H1 (cell line): Measurements from ENCODE around the gene PCDHA1. TPM values are rescaled to one million over a fixed set of nuclear protein-coding genes. Genes with fewer than 3 reads are reported as not detected.

Experiments
- CTCF ChIA-PET: fragments of 300-600 bp; sonication (Branson Sonifier 250); formaldehyde crosslinking; loops from one replicate; lab custom pipeline; 2021; ENCODE audit not compliant: partially characterized antibody; lab: Charles Lee
- POLR2A ChIA-PET: fragments of 300-600 bp; sonication (Branson Sonifier 250); formaldehyde crosslinking; loops from one replicate; lab custom pipeline; 2021; ENCODE audit warnings: inconsistent platforms; ENCODE audit not compliant: partially characterized antibody; lab: Charles Lee
- DNase-seq, 2 experiments: peaks; one replicate each; pipeline versions ENCODE4 v3.0.0 to v3.0.0-alpha.2; 2010 to 2022; ENCODE audit warnings: low spot score in 2 of 2, low read depth in 1 of 2, mixed read lengths in 1 of 2
- FAIRE-seq: peaks from 2 replicates; lab custom pipeline; 2011; peaks lifted over from hg19 to GRCh38; lab: Jason Lieb, UNC
- H2AFZ ChIP-seq: 2 replicates; pipeline ENCODE4 v1.8.1; 2012; ENCODE audit warnings: low read length, inconsistent platforms
- H2AK5ac ChIP-seq: 2 replicates; pipeline ENCODE4 v1.6.1; 2013; ENCODE audit warnings: low read depth, low read length
- H2BK120ac ChIP-seq: replicated peaks from 2 replicates; pipeline ENCODE3; 2013; ENCODE audit warnings: low read depth, low read length, inconsistent platforms
- H2BK12ac ChIP-seq: 2 replicates; pipeline ENCODE4 v1.6.1; 2013; ENCODE audit warnings: low read depth, low read length
- H2BK15ac ChIP-seq: 2 replicates; pipeline ENCODE4 v1.6.1; 2013; ENCODE audit warnings: low read length
- H2BK20ac ChIP-seq: 2 replicates; pipeline ENCODE4 v1.6.1; 2013; ENCODE audit warnings: low read length
- H2BK5ac ChIP-seq: 2 replicates; pipeline ENCODE4 v1.6.1; 2013; ENCODE audit warnings: low read depth, low read length
- H3K14ac ChIP-seq: 2 replicates; pipeline ENCODE4 v1.6.1; 2013; ENCODE audit warnings: inconsistent platforms; ENCODE audit not compliant: insufficient read length
- H3K18ac ChIP-seq: 2 replicates; pipeline ENCODE4 v1.6.1; 2013; ENCODE audit warnings: low read length; ENCODE audit errors: extremely low read depth
- H3K23ac ChIP-seq: 2 replicates; pipeline ENCODE4 v1.6.1; 2013; ENCODE audit warnings: inconsistent platforms; ENCODE audit not compliant: insufficient read length
- H3K23me2 ChIP-seq: 2 replicates; pipeline ENCODE4 v1.6.1; 2013; ENCODE audit warnings: low read depth, low read length
- H3K27ac ChIP-seq: 2 replicates; pipeline ENCODE4 v1.6.1; 2011; ENCODE audit warnings: low read depth, low read length, inconsistent platforms
- H3K27me3 ChIP-seq, 4 experiments: replicated peaks in 1 of 4; 1 replicate in 1 of 4; 2 replicates in 3 of 4; pipeline versions ENCODE4 v1.6.1 to v1.8.1; 2011 to 2013; ENCODE audit warnings: low read length in 3 of 4, mild to moderate bottlenecking in 3 of 4, inconsistent platforms in 2 of 4, mixed read lengths in 2 of 4, moderate library complexity in 1 of 4; ENCODE audit not compliant: control insufficient read depth in 3 of 4, insufficient read depth in 3 of 4; ENCODE audit errors: extremely low read depth in 1 of 4
- H3K36me3 ChIP-seq, 4 experiments: 2 replicates each; pipeline versions ENCODE4 v1.6.1 to v1.8.1; 2011 to 2013; ENCODE audit warnings: mild to moderate bottlenecking in 4 of 4, low read length in 3 of 4, moderate library complexity in 2 of 4, control low read depth in 1 of 4, inconsistent platforms in 1 of 4; ENCODE audit not compliant: insufficient read depth in 4 of 4, control insufficient read depth in 2 of 4
- H3K4ac ChIP-seq: replicated peaks from 2 replicates; pipeline ENCODE3; 2013; ENCODE audit warnings: low read length, low read depth, mixed read lengths, inconsistent platforms; ENCODE audit not compliant: insufficient read length
- H3K4me1 ChIP-seq, 4 experiments: replicated peaks in 1 of 4; 1 replicate in 1 of 4; 2 replicates in 3 of 4; pipeline versions ENCODE4 v1.6.1 to v1.8.1; 2011 to 2013; ENCODE audit warnings: low read length in 3 of 4, inconsistent platforms in 2 of 4, mixed read lengths in 1 of 4; ENCODE audit not compliant: insufficient read depth in 4 of 4, control insufficient read depth in 3 of 4
- H3K4me2 ChIP-seq, 2 experiments: 2 replicates each; pipeline versions ENCODE4 v1.6.1 to v1.8.1; 2011 to 2013; ENCODE audit warnings: low read depth in 2 of 2, low read length in 2 of 2, control low read depth in 1 of 2, inconsistent platforms in 1 of 2, mild to moderate bottlenecking in 1 of 2; ENCODE audit not compliant: insufficient read depth in 1 of 2
- H3K4me3 ChIP-seq, 4 experiments: fragments of 200-600, 300-600 bp in 1 of 4; sonication (generic), shearing (Covaris generic), sonication (Bioruptor Twin) in 1 of 4; 2 replicates each; pipeline versions ENCODE4 v1.5.1 to v1.8.1; 2011 to 2016; ENCODE audit warnings: low read length in 4 of 4, low read depth in 3 of 4, control low read depth in 2 of 4, inconsistent platforms in 2 of 4, mild to moderate bottlenecking in 2 of 4, mixed read lengths in 1 of 4, moderate library complexity in 1 of 4; ENCODE audit not compliant: insufficient read depth in 2 of 4; ENCODE audit errors: extremely low read depth in 1 of 4
- H3K56ac ChIP-seq: replicated peaks from 2 replicates; pipeline ENCODE3; 2013; ENCODE audit warnings: low read depth, mild to moderate bottlenecking, mixed read lengths, low read length, inconsistent platforms; ENCODE audit not compliant: insufficient read length
- H3K79me1 ChIP-seq: 2 replicates; pipeline ENCODE4 v1.6.1; 2013; ENCODE audit warnings: low read depth, low read length, control low read depth
- H3K79me2 ChIP-seq, 2 experiments: 2 replicates each; pipeline versions ENCODE4 v1.6.1 to v1.8.1; 2012 to 2013; ENCODE audit warnings: low read length in 2 of 2, mild to moderate bottlenecking in 2 of 2, inconsistent platforms in 1 of 2; ENCODE audit not compliant: insufficient read depth in 2 of 2, control insufficient read depth in 1 of 2
- H3K9ac ChIP-seq, 4 experiments: replicated peaks in 1 of 4; 1 replicate in 1 of 4; 2 replicates in 3 of 4; pipeline versions ENCODE4 v1.6.1 to v1.8.1; 2011 to 2013; ENCODE audit warnings: low read depth in 3 of 4, low read length in 3 of 4, control low read depth in 2 of 4, mild to moderate bottlenecking in 2 of 4, moderate library complexity in 2 of 4, inconsistent platforms in 1 of 4; ENCODE audit errors: extremely low read depth in 1 of 4
- H3K9me3 ChIP-seq, 2 experiments: 2 replicates each; pipeline versions ENCODE4 v1.6.1 to v1.8.1; 2012 to 2013; ENCODE audit warnings: mild to moderate bottlenecking in 2 of 2, moderate library complexity in 2 of 2, control low read depth in 1 of 2, inconsistent platforms in 1 of 2, low read depth in 1 of 2, low read length in 1 of 2, mixed read lengths in 1 of 2; ENCODE audit not compliant: insufficient read depth in 2 of 2
- H4K20me1 ChIP-seq, 2 experiments: replicated peaks in 1 of 2; 2 replicates each; pipeline versions ENCODE3 to v1.8.1; 2011 to 2013; ENCODE audit warnings: inconsistent platforms in 2 of 2, low read length in 2 of 2, mild to moderate bottlenecking in 1 of 2; ENCODE audit not compliant: insufficient read depth in 2 of 2, control insufficient read depth in 1 of 2
- H4K5ac ChIP-seq: 2 replicates; pipeline ENCODE4 v1.6.1; 2013; ENCODE audit warnings: low read length, low read depth, mixed read lengths, inconsistent platforms; ENCODE audit not compliant: insufficient read length
- H4K8ac ChIP-seq: 2 replicates; pipeline ENCODE4 v1.8.0; 2013; ENCODE audit warnings: mild to moderate bottlenecking, moderate library complexity, low read length, inconsistent platforms; ENCODE audit not compliant: insufficient read depth; ENCODE audit errors: extremely low read depth
- H4K91ac ChIP-seq: replicated peaks from 2 replicates; pipeline ENCODE3; 2013; ENCODE audit warnings: low read length, mixed read lengths, inconsistent platforms; ENCODE audit not compliant: insufficient read length
- BCL11A ChIP-seq, 2 experiments: IDR thresholded peaks; one replicate each; pipeline ENCODE4 v1.6.1; 2011; ENCODE audit warnings: low read depth in 2 of 2, low read length in 2 of 2, mild to moderate bottlenecking in 2 of 2
- CBX5 ChIP-seq: fragments of 300-800, 300-1000 bp; sonication (generic); IDR thresholded peaks from 2 replicates; pipeline ENCODE4 v1.7.1; 2016; ENCODE audit warnings: antibody characterized with exemption, low read length, low read depth
- CTCF ChIP-seq, 3 experiments: IDR thresholded peaks; 1 replicate in 2 of 3; 2 replicates in 1 of 3; pipeline versions ENCODE4 v1.5.1 to v1.6.1; 2011; ENCODE audit warnings: low read length in 3 of 3, mild to moderate bottlenecking in 3 of 3, inconsistent platforms in 2 of 3, low read depth in 1 of 3, moderate library complexity in 1 of 3; ENCODE audit not compliant: insufficient read depth in 1 of 3; ENCODE audit errors: control extremely low read depth in 1 of 3
- JUND ChIP-seq: IDR thresholded peaks from 2 replicates; pipeline ENCODE4 v1.6.1; 2011; ENCODE audit warnings: mild to moderate bottlenecking, improper control_type of control experiment, low read length
- RAD21 ChIP-seq, 2 experiments: IDR thresholded peaks in 1 of 2; conservative IDR thresholded peaks in 1 of 2; 2 replicates each; pipeline ENCODE4 v1.6.1; 2011; ENCODE audit warnings: low read depth in 2 of 2, low read length in 2 of 2, improper control_type of control experiment in 1 of 2, inconsistent platforms in 1 of 2, mild to moderate bottlenecking in 1 of 2, moderate library complexity in 1 of 2
- RNF2 ChIP-seq: fragments of 200-900, 300-1000 bp; sonication (generic); IDR thresholded peaks from 2 replicates; pipeline ENCODE4 v1.7.1; 2016; ENCODE audit warnings: borderline replicate concordance, low read depth, mild to moderate bottlenecking, antibody characterized with exemption, low read length; ENCODE audit not compliant: poor library complexity, severe bottlenecking; ENCODE audit errors: missing control alignments
- SIX5 ChIP-seq: IDR thresholded peaks from 2 replicates; pipeline ENCODE4 v1.6.1; 2011; ENCODE audit warnings: mild to moderate bottlenecking, low read depth, low read length
- SUZ12 ChIP-seq: fragments of 200-600 bp; sonication (generic); IDR thresholded peaks from 2 replicates; pipeline ENCODE4 v1.6.1; 2012; ENCODE audit warnings: mild to moderate bottlenecking, inconsistent platforms, low read length, moderate library complexity, mixed read lengths
- TBP ChIP-seq: IDR thresholded peaks from 2 replicates; pipeline ENCODE4 v1.6.1; 2011; ENCODE audit warnings: low read depth, low read length, improper control_type of control experiment
- USF2 ChIP-seq: IDR thresholded peaks from 2 replicates; pipeline ENCODE4 v1.6.1; 2011; ENCODE audit warnings: low read length, improper control_type of control experiment
- WGBS, 2 experiments: shearing (Covaris generic) in 1 of 2; methylation state at CpG; one replicate each; pipeline versions ENCODE4 v1.1.6 to v1.1.7; 2013 to 2015; ENCODE audit warnings: low lambda C conversion rate in 2 of 2, mixed read lengths in 2 of 2, inconsistent platforms in 1 of 2, low coverage in 1 of 2, missing lambda C conversion rate in 1 of 2; ENCODE audit not compliant: insufficient replicate concordance in 2 of 2, insufficient coverage in 1 of 2, insufficient read length in 1 of 2; ENCODE audit errors: extremely low coverage in 1 of 2, missing lambda C conversion rate in 1 of 2; 5-methylcytosine and 5-hydroxymethylcytosine counted together
- polyA plus RNA-seq, 7 experiments: library from polyadenylated mRNA; depleted of rRNA in 3 of 7; stranded (reverse) in 5 of 7; unstranded in 2 of 7; fragments of >200 nt in 5 of 7; fragments of 200-250 nt in 2 of 7; gene quantifications; 1 replicate in 5 of 7; 2 replicates in 1 of 7; 4 replicates in 1 of 7; pipeline versions ENCODE4 v1.2.1 to v1.2.3, GENCODE V29; 2011 to 2013; ENCODE audit warnings: missing spikeins in 2 of 7, mixed read lengths in 2 of 7
- total RNA-seq: library from RNA; stranded (reverse); fragmentation: NEBNext Ultra II Directional; extraction: Animal tissue kit (Norgen Biotek cat#: 25700); gene quantifications from 2 replicates; pipeline ENCODE4 v1.2.1, GENCODE V29; 2021

PCDHA1 gene
- total and polyA plus RNA-seq, 2 of the 8 experiments (the other 6 are each of a cell fraction or from before 2014, with no cell fraction given): 0.23 to 0.50 TPM

DNA sequence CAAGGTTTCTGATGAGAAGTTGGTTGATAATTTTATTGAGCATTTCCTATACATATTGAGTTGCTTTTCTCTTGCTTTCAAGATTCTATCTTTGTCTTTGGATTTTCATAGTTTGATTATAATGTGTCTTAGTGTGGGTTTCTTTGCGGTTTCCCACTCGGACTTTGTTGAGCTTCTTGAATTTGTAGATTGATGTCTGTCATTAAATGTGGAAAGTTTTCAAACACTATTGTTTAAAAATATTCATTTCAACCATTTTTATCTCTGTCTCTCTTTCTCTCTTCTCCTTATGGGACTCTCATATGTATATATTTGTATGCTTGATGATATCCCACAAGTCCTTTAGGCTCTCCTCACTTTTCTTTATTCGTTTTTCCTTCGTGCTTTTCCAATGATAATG, 18.5 kb upstream of the PCDHA1 start:
- H2BK20ac ChIP-seq: no peak overlapping the region
- no peak overlapping the region for H4K8ac ChIP-seq
- H2BK12ac ChIP-seq: no peak overlapping the region
- DNase-seq: no peak
- H3K27ac ChIP-seq: no peak overlapping the region
- H3K4me3 ChIP-seq: no peak overlapping the region
- H3K23me2 ChIP-seq: no peaks in the 10 kb centered on the region
- POLR2A ChIA-PET: no interaction called here
- H4K5ac ChIP-seq: no peak overlapping the region
- no peak overlapping the region for H2BK15ac ChIP-seq
- CTCF ChIA-PET: interaction anchor here (1.8 kb wide), 1 partner anchor 19 kb away, joined by 6 read pairs; the partner anchor contains the start of gene PCDHA1
- no peak overlapping the region for H2AK5ac ChIP-seq
- FAIRE-seq: no peak
- no peak overlapping the region for H3K14ac ChIP-seq
- no peak overlapping the region for H3K23ac ChIP-seq
- H4K91ac ChIP-seq: no peak overlapping the region
- H3K27me3 ChIP-seq: no peaks in the 10 kb centered on the region
- H3K9ac ChIP-seq: no peak overlapping the region
- H3K4ac ChIP-seq: no peak overlapping the region
- no peaks in the 10 kb centered on the region for H3K4me1 ChIP-seq
- no peak overlapping the region for H3K4me2 ChIP-seq
- H2BK120ac ChIP-seq: no peak overlapping the region
- no peak overlapping the region for H2BK5ac ChIP-seq
- peaks cover 52 to 72% of the 10 kb centered on the region in 2 experiments for H3K9me3 ChIP-seq
- H3K36me3 ChIP-seq: no peaks in the 10 kb centered on the region; a peak in 1 of 8 replicates
- H4K20me1 ChIP-seq: no peaks in the 10 kb centered on the region
- no peaks in the 10 kb centered on the region for H3K79me1 ChIP-seq
- H2AFZ ChIP-seq: no peak overlapping the region
- no peak overlapping the region for H3K18ac ChIP-seq
- no peaks in the 10 kb centered on the region for H3K79me2 ChIP-seq
- 85% methylated on average over 4 of the region's 4 CpGs; no CpG with 5 or more reads in 1 of the 2 experiments for WGBS, 2 experiments
- H3K56ac ChIP-seq: no peak overlapping the region
- TF ChIP-seq SUZ12 (no peak), TBP (no peak), SIX5 (no peak), CTCF (IDR thresholded peaks at IDR 0.05; ENCODE audit: control extremely low read depth in 1 of 3, insufficient read depth in 1 of 3, low read depth in 1 of 3, low read length in 3 of 3) (no peak), CBX5 (no peak), USF2 (no peak), BCL11A (IDR thresholded peaks at IDR 0.05; ENCODE audit: low read depth in 2 of 2, low read length in 2 of 2) (no peak), RNF2 (no peak), JUND (no peak), RAD21 (IDR thresholded peaks at IDR 0.05 in 1 of 2, conservative IDR thresholded peaks at IDR 0.05 in 1 of 2; ENCODE audit: low read depth in 2 of 2, low read length in 2 of 2) (no peak)
